HepG2 (cell line): ENCODE measurements around the gene CCDC91. TPM values are rescaled to one million over a fixed set of nuclear protein-coding genes. Genes with fewer than 3 reads are reported as not detected.

Source experiments
- ATAC-seq: fragments of 200-7000 bp; cut with Tn5 transposase; 3 replicates; pipeline ENCODE4 v1.9.1; 2020; ENCODE audit warnings: mild to moderate bottlenecking, moderate library complexity
- BruUV-seq: library from RNA; stranded (reverse); fragments of 400-500 nt; replicated peaks from 2 replicates; lab custom pipeline; 2021; lab: Mats Ljungman, UMichigan
- CTCF ChIA-PET: fragments of 300-600 bp; formaldehyde crosslinking; extraction: SDS; loops from one replicate; lab custom pipeline; 2021; ENCODE audit warnings: low total read pairs, inconsistent platforms, low intra/inter-chr PET ratio; lab: Yijun Ruan, JAX
- POLR2A ChIA-PET: fragments of 350-600 bp; sonication (Branson Sonifier 250); formaldehyde crosslinking; loops from one replicate; lab custom pipeline; 2020; ENCODE audit warnings: antibody characterized with exemption, inconsistent platforms; lab: Yijun Ruan, JAX
- DNase-seq: peaks from one replicate; pipeline ENCODE4 v3.0.0-alpha.2; 2015; ENCODE audit warnings: low spot score
- FAIRE-seq: peaks from 3 replicates; lab custom pipeline; 2011; peaks lifted over from hg19 to GRCh38; lab: Jason Lieb, UNC
- H2AFZ ChIP-seq: one replicate; pipeline ENCODE4 v1.6.1; 2011; ENCODE audit warnings: low read length, inconsistent platforms
- H3K27ac ChIP-seq: fragments of 300-600 bp; 3 replicates; pipeline ENCODE4 v1.8.0; 2011; ENCODE audit warnings: mixed run types, mild to moderate bottlenecking, mixed read lengths, low read length, inconsistent platforms; ENCODE audit not compliant: insufficient read depth; ENCODE audit errors: extremely low read length
- H3K27me3 ChIP-seq, 2 experiments: fragments of 200-600 bp in 1 of 2; 2 replicates in 1 of 2; 3 replicates in 1 of 2; pipeline versions ENCODE4 v1.6.0 to v1.8.0; 2011; ENCODE audit warnings: low read length in 2 of 2, mild to moderate bottlenecking in 2 of 2, moderate library complexity in 2 of 2, inconsistent platforms in 1 of 2; ENCODE audit not compliant: insufficient read depth in 2 of 2, control insufficient read depth in 1 of 2
- H3K36me3 ChIP-seq, 2 experiments: fragments of 200-600 bp in 1 of 2; replicated peaks in 1 of 2; 2 replicates in 1 of 2; 3 replicates in 1 of 2; pipeline versions ENCODE4 v1.5.1 to v1.8.0; 2011; ENCODE audit warnings: low read length in 2 of 2, inconsistent platforms in 1 of 2; ENCODE audit not compliant: insufficient read depth in 2 of 2, control insufficient read depth in 1 of 2
- H3K4me1 ChIP-seq: 2 replicates; pipeline ENCODE4 v1.5.1; 2012; ENCODE audit warnings: low read length, inconsistent platforms; ENCODE audit not compliant: insufficient read depth
- H3K4me2 ChIP-seq: 2 replicates; pipeline ENCODE4 v1.6.0; 2011; ENCODE audit warnings: low read depth, low read length, inconsistent platforms
- H3K4me3 ChIP-seq, 3 experiments: fragments of 200-600 bp in 1 of 3; sonication (generic), shearing (Covaris generic) in 1 of 3; replicated peaks in 1 of 3; 2 replicates each; pipeline ENCODE4 v1.5.1; 2011 to 2016; ENCODE audit warnings: low read length in 3 of 3, inconsistent platforms in 2 of 3, low read depth in 2 of 3, mild to moderate bottlenecking in 2 of 3, control low read depth in 1 of 3, mixed read lengths in 1 of 3; ENCODE audit not compliant: insufficient read depth in 1 of 3
- H3K79me2 ChIP-seq: one replicate; pipeline ENCODE4 v1.6.1; 2011; ENCODE audit warnings: low read length, inconsistent platforms; ENCODE audit not compliant: insufficient read depth
- H3K9ac ChIP-seq: 2 replicates; pipeline ENCODE4 v1.6.0; 2011; ENCODE audit warnings: mild to moderate bottlenecking, low read depth, low read length, inconsistent platforms; ENCODE audit not compliant: insufficient read depth
- H3K9me3 ChIP-seq: 2 replicates; pipeline ENCODE4 v1.5.1; 2012; ENCODE audit warnings: mild to moderate bottlenecking, low read length
- H4K20me1 ChIP-seq: 2 replicates; pipeline ENCODE4 v1.6.0; 2011; ENCODE audit warnings: inconsistent platforms, mild to moderate bottlenecking, low read length, moderate library complexity; ENCODE audit not compliant: insufficient read depth
- ARHGAP35 ChIP-seq: sonication (generic); formaldehyde crosslinking; IDR thresholded peaks from 2 replicates; pipeline ENCODE4 v1.9.0; 2022; ENCODE audit warnings: mild to moderate bottlenecking, inconsistent platforms, moderate library complexity, missing genetic modification reagents, borderline replicate concordance
- CBX5 ChIP-seq: sonication (generic); formaldehyde crosslinking; IDR thresholded peaks from 2 replicates; pipeline ENCODE4 v1.4.0; 2020; ENCODE audit warnings: missing genetic modification reagents, borderline replicate concordance
- DNMT3B ChIP-seq: conservative IDR thresholded peaks from 2 replicates; pipeline ENCODE4 v1.6.1; 2016; ENCODE audit warnings: missing biosample characterization, control low read depth
- MLLT10 ChIP-seq: sonication (generic); formaldehyde crosslinking; IDR thresholded peaks from 2 replicates; pipeline ENCODE4 v1.4.0; 2020; ENCODE audit warnings: missing genetic modification reagents
- NCOR1 ChIP-seq: fragments of 200-600 bp; sonication (generic); IDR thresholded peaks from 2 replicates; pipeline ENCODE4 v1.7.0; 2017; ENCODE audit warnings: antibody characterized with exemption, low read length, borderline replicate concordance
- RXRB ChIP-seq: IDR thresholded peaks from 2 replicates; pipeline ENCODE4 v1.6.1; 2016; ENCODE audit warnings: borderline replicate concordance, missing genetic modification reagents, missing compliant biosample characterization
- SIN3A ChIP-seq: IDR thresholded peaks from 2 replicates; pipeline ENCODE4 v1.6.1; 2011; ENCODE audit warnings: low read depth, mild to moderate bottlenecking, control low read depth, low read length, borderline replicate concordance
- ZBTB14 ChIP-seq: sonication (generic); formaldehyde crosslinking; IDR thresholded peaks from 2 replicates; pipeline ENCODE4 v1.4.0; 2020; ENCODE audit warnings: missing genetic modification reagents
- ZC3H4 ChIP-seq: sonication (generic); formaldehyde crosslinking; IDR thresholded peaks from 2 replicates; pipeline ENCODE4 v1.4.0; 2020; ENCODE audit warnings: missing genetic modification reagents, borderline replicate concordance
- ZNF337 ChIP-seq: sonication (generic); formaldehyde crosslinking; IDR thresholded peaks from 2 replicates; pipeline ENCODE4 v1.5.1; 2020; ENCODE audit warnings: missing genetic modification reagents, low read depth, mild to moderate bottlenecking, borderline replicate concordance
- ZNF503 ChIP-seq: sonication (generic); formaldehyde crosslinking; IDR thresholded peaks from 2 replicates; pipeline ENCODE4 v1.4.0; 2020; ENCODE audit warnings: missing genetic modification reagents
- ZNF83 ChIP-seq: sonication (generic); formaldehyde crosslinking; IDR thresholded peaks from 2 replicates; pipeline ENCODE4 v1.4.0; 2020; ENCODE audit warnings: missing genetic modification reagents, mild to moderate bottlenecking, borderline replicate concordance
- WGBS: methylation state at CpG from one replicate; pipeline ENCODE4 v1.1.6; 2017; ENCODE audit warnings: low lambda C conversion rate; 5-methylcytosine and 5-hydroxymethylcytosine counted together
- in situ Hi-C: cut with HindIII; loops from 2 replicates; pipeline ENCODE4 v1.10.0; 2017; ENCODE audit warnings: low pct_unique_long_range_greater_than_20kb; ENCODE audit not compliant: extremely low pct_ligation_motif_present
- intact Hi-C: fragments of 100-400 bp; cut with micrococcal nuclease; formaldehyde crosslinking; loops from one replicate; pipeline ENCODE4 v1.10.0; 2022; ENCODE audit not compliant: unreplicated experiment
- polyA plus RNA-seq, 8 experiments: library from polyadenylated mRNA; depleted of rRNA in 3 of 8; stranded (reverse) in 7 of 8; unstranded in 1 of 8; fragments of >200 nt; fragmentation: Illumina TruSeq in 4 of 8; extraction: Trizol in 4 of 8; gene quantifications; 2 replicates each; pipeline versions ENCODE4 v1.2.1 to v1.2.3, GENCODE V29; 2011 to 2016; ENCODE audit warnings: low read depth in 4 of 8, missing spikeins in 1 of 8, mixed read lengths in 1 of 8; ENCODE audit not compliant: insufficient read depth in 1 of 8
- total RNA-seq, 5 experiments: library from RNA; depleted of rRNA; stranded (reverse); fragments of >200 nt; fragmentation: Illumina TruSeq; extraction: Trizol; gene quantifications; 2 replicates each; pipeline ENCODE4 v1.2.3, GENCODE V29; 2016; ENCODE audit warnings: low read depth in 1 of 5
- TF ChIP-seq, protein P1 (sequence below): sonication (generic); formaldehyde crosslinking; IDR thresholded peaks from 2 replicates; pipeline ENCODE4 v1.5.0; 2020; ENCODE audit warnings: mild to moderate bottlenecking, missing genetic modification reagents
- TF ChIP-seq, protein P2 (sequence below): sonication (generic); formaldehyde crosslinking; IDR thresholded peaks from 2 replicates; pipeline ENCODE4 v1.5.1; 2020; ENCODE audit warnings: missing genetic modification reagents, mild to moderate bottlenecking, borderline replicate concordance

The CCDC91 gene
- total and polyA plus RNA-seq, 2 of the 13 experiments (the other 11 are each of a cell fraction or from before 2014, with no cell fraction given): 9.8 to 15.8 TPM

GRCh38 chr12:28235015-28235414, 44.8 kb downstream of the CCDC91 start:
- no peak overlapping the region for H3K9ac ChIP-seq
- ATAC-seq (no peak), FAIRE-seq (no peak), DNase-seq (no peak)
- H3K9me3 ChIP-seq: no peaks in the 10 kb centered on the region
- BruUV-seq: no TSS peak
- H3K27me3 ChIP-seq: no peaks in the 10 kb centered on the region
- H3K4me1 ChIP-seq: no peaks in the 10 kb centered on the region
- no peak overlapping the region for H2AFZ ChIP-seq
- no peak overlapping the region for H3K27ac ChIP-seq
- in situ Hi-C loops: no loop called here
- H4K20me1 ChIP-seq: no peaks in the 10 kb centered on the region
- TF ChIP-seq DNMT3B (CRISPR knock-in tag): no peak
- no peak for TF ChIP-seq ZC3H4
- TF ChIP-seq CBX5 (CRISPR knock-in tag): no peak
- no peak for TF ChIP-seq ZNF337
- no peak for TF ChIP-seq ZBTB14
- TF ChIP-seq RXRB (CRISPR knock-in tag): no peak
- intact Hi-C loops: no loop called here
- H3K4me2 ChIP-seq: no peak overlapping the region
- no peaks in the 10 kb centered on the region for H3K79me2 ChIP-seq
- H3K4me3 ChIP-seq: no peak overlapping the region
- 53% methylated on average over 1 of the region's 1 CpG for WGBS
- ChIA-PET POLR2A (no interaction called here), CTCF (no interaction called here)
- no peaks in the 10 kb centered on the region for H3K36me3 ChIP-seq

DNA sequence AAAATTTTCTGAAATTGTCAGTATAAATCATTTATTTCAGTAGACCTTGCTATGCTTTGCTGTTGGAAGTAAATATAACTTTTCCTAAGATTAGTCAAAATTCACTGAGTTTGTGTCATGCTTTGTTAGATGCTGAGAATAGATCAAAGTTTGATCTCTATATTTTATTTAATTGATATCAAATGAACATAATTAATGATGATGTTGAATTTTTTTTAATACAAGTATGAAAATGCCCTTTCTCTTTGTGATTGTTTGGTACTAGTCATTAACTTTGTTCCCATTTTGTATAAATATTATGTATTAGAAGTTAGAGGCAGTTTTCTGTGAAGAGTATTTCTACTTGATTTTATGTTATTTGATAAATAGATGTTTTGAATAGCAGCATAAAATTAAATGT, 45.7 kb downstream of the CCDC91 start:
- Histone ChIP-seq H3K9me3 (no peaks in the 10 kb centered on the region), H3K27ac (no peak overlapping the region), H3K4me2 (no peak overlapping the region), H3K79me2 (no peaks in the 10 kb centered on the region), H2AFZ (no peak overlapping the region), H3K27me3 (no peaks in the 10 kb centered on the region), H3K4me3 (no peak overlapping the region), H3K36me3 (no peaks in the 10 kb centered on the region), H4K20me1 (no peaks in the 10 kb centered on the region), H3K4me1 (no peaks in the 10 kb centered on the region), H3K9ac (no peak overlapping the region)
- POLR2A ChIA-PET: no interaction called here
- ATAC-seq (no peak), FAIRE-seq (no peak), DNase-seq (no peak)
- in situ Hi-C loops (no loop called here), intact Hi-C loops (no loop called here)
- CTCF ChIA-PET: no interaction called here
- no TSS peak for BruUV-seq
- TF ChIP-seq, protein P1, sequence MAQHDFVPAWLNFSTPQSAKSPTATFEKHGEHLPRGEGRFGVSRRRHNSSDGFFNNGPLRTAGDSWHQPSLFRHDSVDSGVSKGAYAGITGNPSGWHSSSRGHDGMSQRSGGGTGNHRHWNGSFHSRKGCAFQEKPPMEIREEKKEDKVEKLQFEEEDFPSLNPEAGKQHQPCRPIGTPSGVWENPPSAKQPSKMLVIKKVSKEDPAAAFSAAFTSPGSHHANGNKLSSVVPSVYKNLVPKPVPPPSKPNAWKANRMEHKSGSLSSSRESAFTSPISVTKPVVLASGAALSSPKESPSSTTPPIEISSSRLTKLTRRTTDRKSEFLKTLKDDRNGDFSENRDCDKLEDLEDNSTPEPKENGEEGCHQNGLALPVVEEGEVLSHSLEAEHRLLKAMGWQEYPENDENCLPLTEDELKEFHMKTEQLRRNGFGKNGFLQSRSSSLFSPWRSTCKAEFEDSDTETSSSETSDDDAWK (CRISPR knock-in tag): no peak
- no peak for TF ChIP-seq SIN3A
- no peak for TF ChIP-seq ZNF503 (CRISPR knock-in tag)
- TF ChIP-seq, protein P2, sequence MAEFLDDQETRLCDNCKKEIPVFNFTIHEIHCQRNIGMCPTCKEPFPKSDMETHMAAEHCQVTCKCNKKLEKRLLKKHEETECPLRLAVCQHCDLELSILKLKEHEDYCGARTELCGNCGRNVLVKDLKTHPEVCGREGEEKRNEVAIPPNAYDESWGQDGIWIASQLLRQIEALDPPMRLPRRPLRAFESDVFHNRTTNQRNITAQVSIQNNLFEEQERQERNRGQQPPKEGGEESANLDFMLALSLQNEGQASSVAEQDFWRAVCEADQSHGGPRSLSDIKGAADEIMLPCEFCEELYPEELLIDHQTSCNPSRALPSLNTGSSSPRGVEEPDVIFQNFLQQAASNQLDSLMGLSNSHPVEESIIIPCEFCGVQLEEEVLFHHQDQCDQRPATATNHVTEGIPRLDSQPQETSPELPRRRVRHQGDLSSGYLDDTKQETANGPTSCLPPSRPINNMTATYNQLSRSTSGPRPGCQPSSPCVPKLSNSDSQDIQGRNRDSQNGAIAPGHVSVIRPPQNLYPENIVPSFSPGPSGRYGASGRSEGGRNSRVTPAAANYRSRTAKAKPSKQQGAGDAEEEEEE (CRISPR knock-in tag): no peak
- no peak for TF ChIP-seq MLLT10 (CRISPR knock-in tag)
- no peak for TF ChIP-seq ARHGAP35 (CRISPR knock-in tag)
- no peak for TF ChIP-seq NCOR1
- no peak for TF ChIP-seq ZNF83 (CRISPR knock-in tag)
